Hematopoietic multipotent progenitor cell treated with erythropoietin and hydrocortisone succinate and interleukin-3 and kit ligand, for 6 days (in vitro differentiated cells): ENCODE results near the gene BRAT1.

Experiments
- DNase-seq: peaks from one replicate; pipeline ENCODE4 v3.0.0-alpha.2; 2015

Gene BRAT1

DNA sequence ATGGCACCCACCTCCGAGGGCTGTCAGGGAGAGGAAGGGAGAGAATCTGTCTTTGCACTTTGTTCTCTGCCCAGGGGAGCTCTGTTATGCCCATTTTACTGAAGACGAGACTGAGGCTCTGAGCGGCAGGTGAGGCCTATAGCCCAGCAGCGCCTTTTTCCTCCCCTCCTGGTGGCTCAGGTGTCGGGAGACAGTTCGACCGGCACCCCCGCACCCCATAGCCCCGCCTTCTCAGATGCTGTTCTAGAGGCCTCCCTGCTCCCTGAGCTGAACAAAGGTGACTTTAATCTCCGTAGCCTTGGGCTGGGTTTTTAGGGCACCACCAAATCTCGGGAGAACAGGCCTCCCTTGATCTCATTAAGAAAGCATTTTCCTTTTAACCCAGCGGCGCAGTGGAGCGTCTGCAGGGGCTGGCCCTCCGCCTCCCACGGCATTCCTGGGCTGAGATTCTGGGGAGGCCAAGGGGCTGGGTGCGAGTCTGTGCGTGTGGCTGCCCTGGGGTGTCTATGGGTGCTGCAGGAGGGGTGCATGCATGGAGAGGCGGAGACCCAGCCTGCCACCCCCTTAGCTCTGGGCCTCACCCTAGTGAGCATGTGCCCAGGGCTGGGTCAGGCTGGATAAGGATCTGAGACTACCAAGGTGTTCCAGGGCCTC lies 32.4 kb downstream of the BRAT1 start:
- no peak for DNase-seq

DNA sequence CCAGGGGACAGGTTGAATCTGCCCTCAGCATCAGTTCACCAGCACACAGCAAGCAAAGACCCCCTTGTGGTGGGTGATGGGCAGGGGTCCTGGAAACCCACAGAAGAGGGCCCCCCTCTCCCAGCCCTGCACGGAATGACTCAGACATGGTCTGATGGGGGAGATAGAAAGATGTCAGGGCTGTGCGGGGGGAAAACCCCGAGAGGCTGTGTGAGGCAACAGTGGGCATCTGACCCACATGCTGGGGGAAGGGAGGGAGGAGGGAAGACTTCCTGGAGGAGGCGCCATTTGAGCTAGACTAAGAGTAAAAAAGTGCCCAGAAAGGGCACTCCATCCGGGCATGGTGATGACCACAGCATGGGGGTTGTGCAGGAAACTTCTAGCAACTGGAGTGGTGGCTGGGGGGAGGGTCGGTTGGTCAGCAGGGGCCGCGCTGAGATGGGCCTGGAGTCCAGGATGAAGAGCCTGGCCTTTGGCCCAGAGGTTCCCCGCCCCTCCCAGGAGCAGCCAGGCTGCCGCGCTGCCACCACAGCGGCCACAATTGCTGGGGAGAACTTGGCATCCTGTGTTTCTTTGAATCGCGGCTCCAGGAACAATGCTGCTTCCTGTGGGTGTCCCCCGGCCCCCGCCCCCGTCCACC lies 33.3 kb downstream of the BRAT1 start:
- peak; percentile 70 for DNase-seq

DNA sequence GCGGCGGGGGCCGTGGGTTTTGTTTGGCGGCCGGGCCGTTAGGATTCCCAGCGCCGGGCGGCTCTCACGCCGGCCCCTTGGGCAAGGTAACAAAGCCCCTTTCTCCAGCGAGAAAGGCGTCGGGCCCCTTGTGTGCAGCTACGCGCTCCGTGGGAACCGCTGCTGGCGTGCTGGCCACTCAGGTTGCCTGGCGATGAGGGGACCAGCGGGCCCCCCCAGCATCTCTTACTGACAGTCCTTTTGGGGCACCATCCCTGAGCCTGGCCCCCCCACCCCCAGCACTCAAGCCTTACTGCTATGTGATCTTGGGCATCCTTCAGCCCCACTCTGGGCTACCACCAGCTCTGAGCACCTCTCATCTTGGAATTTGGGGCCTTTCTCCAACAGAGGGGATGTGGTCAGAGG lies 34.0 kb downstream of the BRAT1 start:
- no peak for DNase-seq

DNA sequence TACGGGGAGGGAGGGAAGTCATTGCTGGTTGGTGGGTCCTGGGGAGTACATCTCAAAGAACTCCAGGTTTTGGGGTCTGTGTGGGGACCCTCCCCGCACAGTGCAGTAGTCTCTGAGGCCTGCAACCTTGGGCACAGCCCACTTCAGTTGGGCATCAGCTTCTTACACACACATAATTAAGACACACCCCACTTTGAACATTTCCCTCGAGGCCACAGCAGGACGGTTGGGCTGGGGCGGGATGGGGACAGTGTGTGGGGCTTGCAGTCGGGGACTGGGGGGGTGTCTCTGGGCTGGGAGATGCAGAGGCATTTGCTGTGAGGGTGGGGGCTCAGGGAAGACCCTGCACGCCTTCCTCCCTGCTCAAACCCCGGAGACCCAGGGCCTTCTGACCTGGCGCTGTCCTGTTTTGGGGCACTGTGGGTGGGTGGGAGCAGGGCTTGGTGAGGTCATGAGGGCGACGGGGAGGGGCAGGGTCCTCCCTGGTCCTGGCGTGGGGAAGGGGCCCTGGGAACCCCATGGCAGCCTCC lies 34.5 kb downstream of the BRAT1 start:
- peak; percentile 61 for DNase-seq

DNA sequence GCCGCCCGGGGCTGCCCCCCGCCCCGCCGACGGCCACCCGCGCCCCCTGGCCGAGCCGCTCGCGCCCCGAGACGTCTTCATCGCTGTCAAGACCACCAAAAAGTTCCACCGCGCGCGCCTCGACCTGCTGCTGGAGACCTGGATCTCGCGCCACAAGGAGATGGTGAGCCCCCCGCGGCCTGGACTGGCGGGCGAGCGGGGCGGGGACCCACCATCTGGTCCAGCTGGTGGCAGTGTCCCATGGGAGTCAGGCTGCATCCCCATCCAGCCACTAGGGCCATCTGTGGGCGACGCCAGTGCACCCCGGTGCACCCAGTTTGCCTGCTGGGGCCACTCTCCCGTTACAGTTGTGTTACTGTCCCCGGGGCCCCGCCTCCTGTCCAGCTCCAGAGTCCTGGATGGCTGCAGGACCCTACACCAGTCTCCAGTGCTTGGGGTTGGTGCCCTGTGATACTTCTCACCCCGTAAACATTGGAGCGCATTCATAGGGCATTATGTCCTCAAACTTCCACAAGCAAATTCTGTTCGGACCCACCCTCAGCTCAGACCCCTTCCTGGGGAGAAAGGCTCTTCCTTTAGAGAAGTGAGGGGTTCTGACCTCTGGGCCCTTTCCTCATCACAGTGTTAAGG lies 35.1 kb downstream of the BRAT1 start:
- peak; percentile 47 for DNase-seq

DNA sequence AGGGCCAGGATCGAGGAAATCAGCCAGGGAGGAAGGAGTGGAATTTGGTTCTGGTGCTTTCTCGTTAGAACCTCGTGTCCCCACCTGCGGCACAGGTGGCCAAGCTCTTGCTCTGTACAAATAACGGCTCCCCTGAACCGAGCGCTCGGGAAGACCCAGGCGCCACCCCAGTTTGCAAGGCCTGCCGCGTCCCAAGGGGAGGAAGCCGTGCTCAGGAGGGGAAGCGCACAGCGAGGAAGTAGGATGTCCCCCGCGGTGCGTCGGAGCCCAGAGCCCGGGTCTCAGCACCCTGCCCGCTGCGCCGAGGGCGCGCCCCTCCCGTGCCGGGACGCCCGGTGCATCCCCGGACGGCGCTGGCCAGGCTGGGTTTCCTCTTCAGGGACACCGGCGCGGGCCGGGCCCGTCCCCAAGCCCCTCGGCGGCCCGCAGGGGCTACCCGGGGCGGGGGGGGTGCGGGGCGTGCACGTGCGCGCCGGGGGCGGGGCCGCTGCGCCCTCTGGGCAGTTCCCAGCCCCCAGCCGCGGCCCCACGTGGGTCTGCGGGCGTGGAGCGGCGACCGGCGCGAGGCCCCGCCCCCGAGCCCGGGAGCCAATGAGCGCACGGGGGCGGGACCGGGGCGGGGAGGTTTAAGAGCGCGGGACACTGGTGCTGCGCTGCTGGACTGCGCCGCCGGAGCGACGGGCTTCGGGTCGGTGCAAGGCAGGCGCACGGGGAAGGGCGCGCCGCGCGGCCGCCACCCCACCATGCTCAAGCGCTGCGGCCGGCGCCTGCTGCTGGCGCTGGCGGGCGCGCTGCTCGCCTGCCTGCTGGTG lies 36.0 kb downstream of the BRAT1 start, which contains the start of gene LFNG:
Gene LFNG (plus strand): TSS at position 656 of the 812 bp plus-strand sequence. CDS start 88 bp downstream, at position 744.
- peak; percentile 96 for DNase-seq

DNA sequence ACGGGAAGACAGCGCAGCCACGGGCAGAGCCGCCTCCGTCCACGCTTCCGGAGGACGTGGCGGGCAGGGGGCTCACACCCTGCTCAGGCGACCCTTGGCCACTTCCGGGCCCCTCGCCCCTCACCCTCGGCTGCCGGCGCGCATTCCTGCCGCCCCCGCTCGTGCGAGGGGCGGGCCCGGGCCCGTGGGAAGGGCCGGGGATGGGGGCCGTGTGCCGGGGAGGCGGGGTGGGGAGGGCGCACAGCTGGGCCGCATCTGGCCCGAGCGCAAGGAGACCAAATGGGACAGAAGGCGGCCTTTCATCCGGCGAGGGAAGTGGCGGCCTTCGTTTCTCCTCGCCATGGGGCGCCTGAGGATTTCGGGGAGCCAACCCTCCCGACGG lies 36.6 kb downstream of the BRAT1 start:
- no peak for DNase-seq

DNA sequence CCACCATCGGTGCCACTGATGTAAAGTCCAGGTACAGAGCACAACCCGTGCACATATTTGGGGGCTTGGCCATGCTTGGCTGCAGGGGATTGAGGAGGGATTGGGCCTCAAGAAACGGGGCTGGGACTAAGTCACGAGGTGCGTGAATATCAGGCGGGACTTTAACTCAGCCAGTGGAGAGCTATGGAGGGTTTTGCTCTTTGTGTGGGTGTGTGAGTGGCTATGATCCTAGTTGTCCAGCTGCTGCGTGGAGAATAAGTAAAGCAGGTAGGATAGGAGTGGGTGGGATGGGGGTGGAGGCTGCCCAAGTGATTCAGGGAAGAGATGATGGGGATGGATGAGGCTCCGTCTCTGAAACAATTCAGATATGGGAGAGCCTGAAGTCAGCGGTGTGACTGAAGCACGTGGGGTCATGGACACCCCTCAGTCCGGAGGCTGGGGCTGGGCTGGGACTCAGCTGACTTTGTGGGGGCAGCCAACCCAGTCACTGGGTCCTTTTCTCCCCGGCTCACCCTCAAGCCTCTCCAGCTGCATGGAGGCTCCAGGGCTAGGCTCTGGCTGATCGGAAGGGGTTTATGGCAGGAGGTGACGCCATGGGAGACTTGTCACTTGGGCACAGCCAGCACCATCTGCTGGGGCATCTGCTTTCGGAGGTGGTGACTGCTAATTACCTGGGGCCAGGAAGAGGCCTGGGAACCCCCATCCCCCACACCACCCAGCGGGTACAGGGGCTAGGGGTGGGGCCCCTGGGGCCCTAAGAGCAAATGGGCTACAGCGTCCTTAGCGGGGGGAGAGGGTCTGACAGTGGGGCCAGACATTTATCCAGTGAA lies 37.4 kb downstream of the BRAT1 start:
- no peak for DNase-seq

DNA sequence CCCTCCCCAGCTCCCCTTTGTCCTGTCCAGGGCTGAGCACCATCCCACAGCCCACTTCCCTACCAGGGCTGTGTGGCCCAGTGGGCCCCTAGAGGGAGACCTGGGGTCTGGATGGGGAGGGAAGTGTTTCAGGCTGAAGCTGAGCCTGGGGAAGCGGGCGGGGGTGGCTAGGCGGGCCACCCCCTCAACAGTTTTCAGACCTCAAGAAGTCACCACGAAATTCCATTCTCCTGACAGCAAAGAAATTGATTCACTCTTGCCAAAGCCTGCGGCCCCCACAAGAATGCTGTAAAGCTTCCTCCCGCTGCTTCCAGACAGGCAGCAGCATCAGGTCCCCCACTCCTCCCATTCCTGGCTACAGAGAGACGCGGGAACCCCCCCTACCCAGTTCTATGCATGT lies 38.3 kb downstream of the BRAT1 start:
- no peak for DNase-seq

DNA sequence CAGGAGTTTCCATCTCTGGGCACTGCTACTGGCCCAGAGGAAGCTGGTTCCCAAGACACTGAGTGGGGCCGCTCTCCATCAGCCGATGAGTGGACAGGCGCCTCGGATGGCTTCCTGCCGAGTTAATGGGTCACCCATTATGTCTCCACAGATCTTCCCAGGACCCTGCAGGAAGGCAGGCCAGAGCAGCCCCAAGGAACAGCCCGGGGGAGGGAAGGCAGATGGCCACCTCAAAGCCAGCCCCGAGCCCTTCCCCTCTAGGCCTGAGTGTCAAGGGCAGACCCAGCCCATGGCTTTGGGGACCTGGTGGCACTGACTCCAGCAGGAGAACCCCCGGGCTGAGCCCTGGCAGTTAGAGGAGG lies 39.1 kb downstream of the BRAT1 start:
- no peak for DNase-seq

DNA sequence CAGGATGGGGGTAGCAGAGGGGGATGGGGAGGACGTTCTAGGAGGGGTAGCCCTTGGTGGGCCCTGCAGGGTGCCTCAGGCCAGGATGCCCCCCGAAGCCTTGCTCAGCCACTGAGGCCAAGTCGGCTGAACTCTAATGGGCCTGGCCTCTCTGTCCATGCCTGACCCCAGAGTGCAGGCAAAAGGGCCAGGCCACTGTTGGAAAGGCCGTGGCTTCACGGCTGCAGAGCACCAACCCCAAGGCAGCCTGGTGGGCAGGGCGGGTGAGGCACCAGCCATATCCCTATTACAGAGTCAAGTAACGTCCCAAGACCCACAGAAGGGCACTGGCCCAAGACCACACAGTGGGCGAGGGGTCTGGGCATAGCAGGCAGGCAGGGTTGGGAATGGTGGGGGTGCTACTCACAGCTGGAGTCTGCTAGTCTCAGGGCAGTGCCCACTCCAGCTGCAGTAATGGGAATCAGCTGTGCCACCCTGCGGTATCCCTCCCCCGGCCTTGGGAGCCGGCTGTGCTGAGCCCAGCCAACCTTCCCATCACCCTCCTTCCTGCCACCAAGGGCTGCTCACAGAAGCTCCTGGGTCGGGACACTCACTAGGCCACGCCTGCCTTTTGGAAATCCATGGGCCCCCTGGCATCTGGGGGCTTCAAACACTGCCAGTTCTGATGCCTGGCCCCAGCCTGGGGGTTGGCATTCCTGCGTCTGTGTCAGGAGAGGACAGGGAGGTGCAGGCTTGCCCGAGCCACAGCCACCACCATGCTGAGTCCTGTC lies 39.7 kb downstream of the BRAT1 start:
- no peak for DNase-seq

DNA sequence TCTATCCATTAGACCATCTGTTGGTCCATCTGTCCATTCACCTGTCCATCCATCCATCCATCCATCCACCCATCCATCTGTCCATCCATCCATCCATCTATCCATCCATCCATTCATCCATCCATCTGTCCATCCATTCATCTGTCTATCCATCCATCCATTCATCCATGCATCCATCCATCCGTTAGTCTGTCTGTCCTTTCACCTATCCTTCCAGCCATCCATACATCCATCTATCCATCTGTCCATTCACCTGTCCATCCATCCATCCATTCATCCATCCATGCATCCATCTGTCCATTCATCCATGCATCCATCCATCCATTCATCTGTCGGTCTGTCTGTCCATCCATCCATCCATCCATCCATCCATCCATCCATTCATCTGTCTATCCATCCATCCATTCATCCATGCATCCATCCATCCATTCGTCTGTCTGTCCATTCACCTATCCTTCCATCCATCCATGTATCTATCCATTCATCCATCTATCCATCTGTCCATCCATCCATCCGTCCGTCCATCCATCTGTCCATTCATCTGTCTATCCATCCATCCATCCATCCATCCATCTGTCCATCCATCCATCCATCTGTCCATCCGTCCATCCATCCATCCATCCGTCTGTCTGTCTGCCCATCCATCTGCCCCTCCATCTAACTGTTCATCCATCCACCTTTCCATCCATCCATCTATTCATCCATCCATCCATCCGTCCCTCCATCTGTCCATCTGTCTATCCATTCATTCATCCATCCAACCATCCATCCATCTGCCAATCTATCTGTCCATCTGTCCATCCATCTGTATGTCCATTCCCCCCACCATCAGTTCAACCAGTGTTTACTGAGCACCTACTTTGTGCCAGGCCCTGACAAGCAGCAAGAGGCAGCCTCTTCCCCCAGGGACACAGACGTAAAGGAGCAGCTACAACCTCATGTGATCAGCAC lies 40.6 kb downstream of the BRAT1 start:
- DNase-seq: no peak

DNA sequence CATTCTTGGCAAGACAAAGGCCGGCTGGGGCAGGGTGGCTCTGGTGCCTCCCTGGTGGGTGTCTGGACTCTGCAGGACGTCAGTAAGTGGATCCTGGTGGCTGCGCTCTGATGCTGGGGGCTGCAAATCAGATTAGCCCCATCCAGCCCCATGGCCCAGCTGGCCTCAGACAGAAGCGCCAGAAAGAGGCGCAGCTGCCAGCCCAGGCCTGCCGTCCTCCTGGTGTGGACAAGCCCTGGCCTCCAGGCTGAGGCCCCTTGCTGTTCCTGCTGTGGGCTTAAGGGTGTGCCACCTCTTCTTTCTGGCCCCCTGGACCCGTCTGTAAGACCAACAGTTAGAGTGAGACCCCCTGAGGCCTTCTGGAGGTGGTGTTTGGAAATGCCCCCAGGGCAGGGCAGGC lies 41.6 kb downstream of the BRAT1 start:
- no peak for DNase-seq

DNA sequence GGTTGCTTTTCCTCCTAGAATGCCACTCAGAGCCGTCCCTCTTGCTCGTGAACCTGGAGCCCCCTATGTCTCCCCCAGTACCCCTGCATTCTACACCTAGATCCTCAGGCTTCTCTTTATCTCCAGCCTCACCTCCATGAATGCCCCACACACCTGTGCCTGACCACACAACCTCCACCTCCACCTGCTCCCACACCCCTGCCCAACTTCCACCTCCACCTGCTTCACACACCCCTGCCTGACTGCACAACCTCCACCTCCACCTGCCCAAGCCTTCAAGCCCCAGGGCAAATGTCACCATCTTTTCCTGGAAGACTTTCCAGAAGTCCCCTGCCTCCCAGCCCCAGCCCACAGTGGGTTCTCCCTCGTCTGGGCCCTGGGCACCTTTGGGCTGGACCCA lies 42.6 kb downstream of the BRAT1 start:
- DNase-seq: no peak

DNA sequence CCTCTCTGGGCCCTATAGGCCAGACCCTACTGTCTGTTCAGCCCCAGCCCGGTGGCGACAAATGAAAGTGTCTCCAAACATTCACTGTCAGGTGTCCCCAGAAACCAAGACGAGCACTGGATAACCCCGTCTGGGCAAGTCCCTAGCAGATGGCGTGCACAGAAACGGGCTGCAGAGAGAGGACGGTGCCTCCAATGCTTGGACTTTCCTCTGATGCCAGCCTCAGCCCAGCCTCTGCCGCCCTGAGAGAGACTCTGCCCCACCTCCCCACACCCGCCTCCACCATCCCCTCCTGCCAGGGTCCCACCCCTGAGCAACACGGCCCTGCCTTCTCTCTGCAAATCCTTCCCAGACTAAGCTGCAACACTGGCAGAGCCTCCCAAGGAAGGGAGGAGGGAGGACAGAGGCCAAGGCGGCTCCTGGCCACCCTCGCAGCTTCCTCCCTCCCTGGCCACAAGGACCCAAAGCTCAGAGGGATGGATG lies 43.1 kb downstream of the BRAT1 start:
- DNase-seq: no peak

DNA sequence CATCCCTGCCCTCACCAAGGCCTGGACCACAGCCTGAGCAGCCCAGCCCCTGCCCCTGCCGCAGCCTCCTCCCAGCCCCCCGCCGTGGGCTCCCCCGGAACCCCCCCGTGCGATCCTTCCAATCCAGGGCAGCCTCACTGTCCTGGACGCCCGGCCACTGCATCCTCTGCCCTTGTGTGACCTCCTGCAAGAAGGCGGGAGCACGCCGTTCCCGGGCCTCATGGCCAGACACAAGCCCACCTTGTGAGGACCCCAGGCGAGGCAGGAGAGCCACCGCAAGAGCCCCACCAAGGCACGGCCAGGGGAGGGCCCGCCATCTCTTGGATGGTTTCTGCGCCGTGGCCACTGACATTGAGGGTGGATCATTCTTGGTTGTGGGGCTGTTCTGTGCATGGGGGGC lies 43.6 kb downstream of the BRAT1 start:
- no peak for DNase-seq

DNA sequence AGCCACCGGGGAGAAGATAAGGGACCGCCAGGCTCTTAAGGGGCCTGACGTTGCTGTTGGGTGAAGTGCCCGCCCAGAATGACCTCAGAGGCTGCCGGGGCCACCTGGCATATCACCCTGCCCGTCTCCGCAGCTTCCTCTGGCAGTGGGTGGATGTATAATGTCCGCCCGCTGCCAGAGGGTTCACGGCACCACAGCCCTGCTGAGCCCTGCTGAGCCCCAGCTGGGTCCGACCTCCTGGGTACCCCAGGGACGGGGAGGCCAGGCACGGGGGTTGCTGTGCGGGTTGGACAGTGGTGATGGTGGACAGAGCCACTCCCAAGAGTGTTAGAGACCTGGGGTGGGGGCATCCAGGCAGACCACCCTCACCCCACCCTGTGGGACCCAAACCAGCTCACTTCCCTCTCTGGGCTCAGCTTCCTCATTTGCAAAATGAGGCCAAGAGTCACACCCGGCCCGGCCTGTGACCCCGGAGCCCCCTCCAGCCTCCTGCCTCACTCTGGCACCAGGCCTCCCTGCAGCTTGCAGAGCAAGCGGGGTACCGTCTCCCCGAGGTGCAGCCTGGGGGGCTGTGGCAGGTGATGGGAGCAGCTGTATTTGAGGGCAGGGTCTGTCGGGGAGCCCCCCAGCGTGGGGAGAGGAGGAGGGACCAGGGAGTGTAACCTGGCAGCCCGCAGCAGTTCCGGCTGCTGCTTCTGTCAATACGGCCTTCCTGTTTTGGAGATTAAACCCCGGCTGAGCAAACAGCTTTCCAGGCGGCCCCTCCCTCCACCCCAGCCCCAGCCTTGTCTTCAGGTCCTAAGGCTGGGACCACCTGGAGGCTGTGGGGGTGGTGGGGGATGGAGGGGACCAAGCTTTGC lies 44.2 kb downstream of the BRAT1 start:
- DNase-seq: peak; percentile 85

DNA sequence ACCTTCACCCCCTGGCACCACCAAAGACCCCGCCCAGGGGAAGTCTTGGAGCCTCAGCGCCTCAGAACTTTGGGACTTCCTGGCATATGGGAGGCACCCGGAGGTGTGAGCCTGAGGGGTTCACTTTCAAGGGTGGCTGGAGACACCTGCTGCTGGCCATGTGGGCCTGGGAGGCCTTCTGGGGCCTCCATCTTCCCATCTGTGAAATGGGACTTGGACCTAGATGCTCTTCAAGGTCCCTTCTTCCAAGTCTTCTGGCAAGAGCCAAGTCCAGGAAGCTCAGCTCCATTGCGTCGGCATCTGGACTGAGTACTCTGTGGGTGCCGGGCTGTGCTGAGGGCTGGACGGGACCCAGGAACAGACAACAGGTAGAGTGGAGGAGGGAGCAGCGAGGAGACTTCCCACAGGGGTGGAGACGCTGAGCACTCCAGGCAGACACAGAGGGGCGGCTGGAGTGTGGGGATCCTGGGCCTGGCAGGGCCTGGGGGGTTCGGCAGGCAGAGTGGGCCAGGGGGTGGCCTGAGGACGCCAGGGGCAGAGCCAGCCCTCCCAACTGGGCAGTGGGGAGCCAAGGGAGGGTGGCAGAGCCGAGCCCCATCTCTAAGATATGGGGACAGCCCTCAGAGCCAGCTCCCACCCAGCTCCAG lies 45.1 kb downstream of the BRAT1 start:
- no peak for DNase-seq
